Trophoblast cell (in vitro differentiated cells and primary cell): ENCODE data around the gene CSNK2B.

Experiments
- DNase-seq, 2 donors: peaks; one replicate each; pipeline ENCODE4 v3.0.0-alpha.2; 2016
- H2AFZ ChIP-seq: 2 replicates; pipeline ENCODE4 v1.6.1; 2013; ENCODE audit warnings: low read length, moderate library complexity, mild to moderate bottlenecking; ENCODE audit not compliant: insufficient read depth, poor library complexity
- H2AK5ac ChIP-seq: 2 replicates; pipeline ENCODE4 v1.6.1; 2013; ENCODE audit warnings: mild to moderate bottlenecking, low read length
- H2BK120ac ChIP-seq: 2 replicates; pipeline ENCODE4 v1.6.1; 2013; ENCODE audit warnings: low read length, mild to moderate bottlenecking, moderate library complexity; ENCODE audit not compliant: insufficient read depth, poor library complexity
- H2BK12ac ChIP-seq: 2 replicates; pipeline ENCODE4 v1.6.1; 2013; ENCODE audit warnings: mild to moderate bottlenecking, low read length, moderate library complexity
- H2BK5ac ChIP-seq: 2 replicates; pipeline ENCODE4 v1.6.1; 2013; ENCODE audit warnings: low read length, low read depth, moderate library complexity, mild to moderate bottlenecking; ENCODE audit not compliant: poor library complexity
- H3K14ac ChIP-seq: 2 replicates; pipeline ENCODE4 v1.6.1; 2013; ENCODE audit warnings: mild to moderate bottlenecking, low read length
- H3K18ac ChIP-seq: 2 replicates; pipeline ENCODE4 v1.6.1; 2013; ENCODE audit warnings: mild to moderate bottlenecking, low read length
- H3K23ac ChIP-seq: 2 replicates; pipeline ENCODE4 v1.6.1; 2013; ENCODE audit warnings: low read length
- H3K27ac ChIP-seq: 2 replicates; pipeline ENCODE4 v1.5.1; 2013; ENCODE audit warnings: low read depth, mild to moderate bottlenecking, inconsistent platforms, low read length, moderate library complexity
- H3K27me3 ChIP-seq: 2 replicates; pipeline ENCODE4 v1.6.1; 2013; ENCODE audit warnings: inconsistent platforms, mild to moderate bottlenecking, low read length, moderate library complexity; ENCODE audit not compliant: insufficient read depth
- H3K36me3 ChIP-seq, 2 experiments: 1 replicate in 1 of 2; 2 replicates in 1 of 2; pipeline ENCODE4 v1.6.1; 2013; ENCODE audit warnings: low read length in 2 of 2, mild to moderate bottlenecking in 2 of 2, moderate library complexity in 1 of 2; ENCODE audit not compliant: insufficient read depth in 2 of 2, control insufficient read depth in 1 of 2
- H3K4ac ChIP-seq: 2 replicates; pipeline ENCODE4 v1.6.1; 2013; ENCODE audit warnings: low read depth, mild to moderate bottlenecking, low read length, moderate library complexity
- H3K4me1 ChIP-seq, 2 experiments: 1 replicate in 1 of 2; 2 replicates in 1 of 2; pipeline ENCODE4 v1.6.1; 2013; ENCODE audit warnings: low read length in 2 of 2, mild to moderate bottlenecking in 2 of 2, moderate library complexity in 1 of 2; ENCODE audit not compliant: insufficient read depth in 2 of 2, control insufficient read depth in 1 of 2
- H3K4me2 ChIP-seq: 2 replicates; pipeline ENCODE4 v1.6.1; 2013; ENCODE audit warnings: inconsistent platforms, mild to moderate bottlenecking, low read length, moderate library complexity
- H3K4me3 ChIP-seq: 2 replicates; pipeline ENCODE4 v1.5.1; 2013; ENCODE audit warnings: mild to moderate bottlenecking, low read depth, low read length, inconsistent platforms
- H3K79me1 ChIP-seq: one replicate; pipeline ENCODE4 v1.6.1; 2013; ENCODE audit warnings: low read length
- H3K79me2 ChIP-seq: 2 replicates; pipeline ENCODE4 v1.6.1; 2013; ENCODE audit warnings: low read length, mild to moderate bottlenecking; ENCODE audit not compliant: control insufficient read depth, insufficient read depth, poor library complexity
- H3K9ac ChIP-seq: 2 replicates; pipeline ENCODE4 v1.6.1; 2013; ENCODE audit warnings: mild to moderate bottlenecking, low read length
- H3K9me3 ChIP-seq: 2 replicates; pipeline ENCODE4 v1.6.1; 2013; ENCODE audit warnings: low read depth, mild to moderate bottlenecking, control low read depth, inconsistent platforms, low read length; ENCODE audit not compliant: insufficient read depth
- H4K12ac ChIP-seq: 2 replicates; pipeline ENCODE4 v1.6.1; 2013; ENCODE audit warnings: low read depth, mild to moderate bottlenecking, low read length, moderate library complexity
- H4K8ac ChIP-seq: 2 replicates; pipeline ENCODE4 v1.6.1; 2013; ENCODE audit warnings: low read depth, mild to moderate bottlenecking, low read length, moderate library complexity
- H4K91ac ChIP-seq: one replicate; pipeline ENCODE4 v1.6.1; 2013; ENCODE audit warnings: low read depth, mild to moderate bottlenecking, low read length, moderate library complexity
- WGBS: extraction: QIAGEN DNeasy Blood & Tissue Kit; methylation state at CpG from one replicate; pipeline ENCODE4 v1.1.7; 2013; ENCODE audit warnings: missing lambda C conversion rate; ENCODE audit not compliant: insufficient read length, insufficient coverage; ENCODE audit errors: extremely low coverage; 5-methylcytosine and 5-hydroxymethylcytosine counted together

Gene CSNK2B

DNA sequence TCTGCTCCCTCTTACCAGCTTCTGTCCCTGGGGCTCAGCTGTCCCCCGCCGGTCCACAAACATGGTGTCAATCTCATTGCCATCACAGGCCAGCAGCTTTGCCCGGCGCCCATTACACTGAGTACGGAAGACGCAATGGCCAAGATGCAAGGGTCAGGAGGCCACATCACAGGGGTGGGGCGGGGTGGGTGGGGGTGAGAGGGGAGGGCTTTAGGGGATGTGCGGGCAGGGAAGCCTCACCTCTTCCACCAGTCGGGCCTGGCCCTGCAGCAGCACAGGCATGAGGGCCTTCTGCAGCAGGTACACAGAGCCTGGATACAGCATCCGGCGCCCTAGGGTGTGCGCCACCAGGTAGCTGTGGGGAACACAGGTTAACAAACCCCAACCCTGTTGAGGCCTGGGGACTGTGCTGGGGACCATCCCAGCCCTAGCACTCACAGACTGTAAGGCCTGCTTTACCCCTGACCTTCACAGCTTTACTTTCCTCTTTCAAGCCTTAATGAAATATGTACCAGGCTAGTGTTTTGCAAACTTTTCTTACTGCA, 25.8 kb downstream of the CSNK2B start:
- Histone ChIP-seq H3K14ac (no peak overlapping the region), H3K79me1 (peaks cover 13% of the 10 kb centered on the region), H3K27me3 (no peaks in the 10 kb centered on the region), H2BK5ac (no peak overlapping the region), H3K9me3 (no peaks in the 10 kb centered on the region), H2AFZ (no peak overlapping the region), H3K4me3 (no peak overlapping the region), H4K91ac (no peak overlapping the region), H2AK5ac (no peak overlapping the region), H3K4me2 (no peak overlapping the region), H3K4me1 (peaks cover 11 to 14% of the 10 kb centered on the region in 2 experiments), H2BK12ac (no peak overlapping the region), H3K4ac (no peak overlapping the region), H3K18ac (no peak overlapping the region), H3K36me3 (peaks cover 64 to 67% of the 10 kb centered on the region in 2 experiments), H3K9ac (no peak overlapping the region), H3K23ac (no peak overlapping the region), H4K8ac (no peak overlapping the region), H4K12ac (no peak overlapping the region), H3K79me2 (no peaks in the 10 kb centered on the region), H2BK120ac (no peak overlapping the region), H3K27ac (no peak overlapping the region)
- no CpG with 5 or more reads among the region's 12 CpGs for WGBS
- no peak for DNase-seq

DNA sequence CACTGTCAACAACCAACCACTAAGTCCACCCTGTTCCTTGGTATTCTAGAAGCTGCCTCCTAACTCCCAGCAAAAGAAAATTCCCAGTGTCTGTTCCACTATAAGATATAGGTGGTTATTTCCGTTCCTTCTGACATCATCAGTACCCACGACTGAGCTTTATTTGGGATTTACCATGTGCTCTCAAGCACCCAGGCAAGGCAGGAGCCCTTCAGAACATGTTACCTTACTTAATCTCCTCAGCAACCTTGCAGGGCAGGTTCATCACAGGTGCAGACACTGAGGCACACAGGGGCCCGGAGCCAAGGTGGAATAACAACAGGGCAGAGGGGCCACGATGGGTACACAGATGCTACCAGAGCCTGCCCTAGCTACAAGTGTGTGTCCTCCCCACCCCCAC, 26.5 kb downstream of the CSNK2B start:
- no peaks in the 10 kb centered on the region for H3K9me3 ChIP-seq
- no peak overlapping the region for H4K12ac ChIP-seq
- WGBS: no CpG with 5 or more reads among the region's 4 CpGs
- H3K27ac ChIP-seq: no peak overlapping the region
- no peaks in the 10 kb centered on the region for H3K27me3 ChIP-seq
- H3K23ac ChIP-seq: no peak overlapping the region
- no peak overlapping the region for H3K4me2 ChIP-seq
- no peak for DNase-seq
- no peak overlapping the region for H3K9ac ChIP-seq
- H2BK120ac ChIP-seq: no peak overlapping the region
- H3K36me3 ChIP-seq: peaks cover 61 to 65% of the 10 kb centered on the region in 2 experiments
- H4K8ac ChIP-seq: no peak overlapping the region
- H3K4me1 ChIP-seq: peaks cover 11 to 15% of the 10 kb centered on the region in 2 experiments
- no peaks in the 10 kb centered on the region for H3K79me2 ChIP-seq
- no peak overlapping the region for H4K91ac ChIP-seq
- no peak overlapping the region for H3K4ac ChIP-seq
- H2BK5ac ChIP-seq: no peak overlapping the region
- H3K18ac ChIP-seq: no peak overlapping the region
- H3K4me3 ChIP-seq: no peak overlapping the region
- no peak overlapping the region for H2AK5ac ChIP-seq
- H3K79me1 ChIP-seq: peaks cover 13% of the 10 kb centered on the region
- H2BK12ac ChIP-seq: no peak overlapping the region
- H2AFZ ChIP-seq: no peak overlapping the region
- no peak overlapping the region for H3K14ac ChIP-seq

DNA sequence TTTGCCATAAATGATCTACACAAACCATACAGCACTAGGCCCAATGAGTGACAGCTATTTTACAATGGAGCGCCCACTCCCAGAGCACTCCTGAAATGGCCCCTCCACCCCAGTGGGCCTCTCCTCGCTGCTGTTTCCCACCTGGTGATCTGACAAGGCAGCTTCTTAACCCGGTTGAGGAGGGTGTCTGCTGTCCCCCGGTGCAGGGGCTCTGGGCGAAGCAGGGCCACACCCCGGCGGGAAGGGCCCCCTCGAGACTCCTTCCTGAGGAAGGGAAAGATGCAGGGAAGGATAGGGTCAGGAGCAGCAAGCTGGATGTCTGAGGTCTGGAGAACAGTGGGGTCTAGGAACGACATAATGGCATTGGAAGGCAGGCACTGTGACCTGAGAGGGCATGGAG, 27.0 kb downstream of the CSNK2B start:
- Histone ChIP-seq H3K27me3 (no peaks in the 10 kb centered on the region), H4K8ac (no peak overlapping the region), H4K91ac (no peak overlapping the region), H3K14ac (no peak overlapping the region), H2BK12ac (no peak overlapping the region), H3K18ac (no peak overlapping the region), H4K12ac (no peak overlapping the region), H3K4me1 (peaks cover 11 to 15% of the 10 kb centered on the region in 2 experiments), H3K4ac (no peak overlapping the region), H3K9me3 (no peaks in the 10 kb centered on the region), H3K23ac (no peak overlapping the region), H3K9ac (no peak overlapping the region), H3K27ac (no peak overlapping the region), H3K79me2 (no peaks in the 10 kb centered on the region), H3K4me3 (no peak overlapping the region), H3K79me1 (peaks cover 13% of the 10 kb centered on the region), H2AK5ac (no peak overlapping the region), H3K36me3 (peaks cover 58 to 59% of the 10 kb centered on the region in 2 experiments), H2AFZ (no peak overlapping the region), H2BK5ac (no peak overlapping the region), H3K4me2 (no peak overlapping the region), H2BK120ac (no peak overlapping the region)
- no CpG with 5 or more reads among the region's 9 CpGs for WGBS
- no peak for DNase-seq

DNA sequence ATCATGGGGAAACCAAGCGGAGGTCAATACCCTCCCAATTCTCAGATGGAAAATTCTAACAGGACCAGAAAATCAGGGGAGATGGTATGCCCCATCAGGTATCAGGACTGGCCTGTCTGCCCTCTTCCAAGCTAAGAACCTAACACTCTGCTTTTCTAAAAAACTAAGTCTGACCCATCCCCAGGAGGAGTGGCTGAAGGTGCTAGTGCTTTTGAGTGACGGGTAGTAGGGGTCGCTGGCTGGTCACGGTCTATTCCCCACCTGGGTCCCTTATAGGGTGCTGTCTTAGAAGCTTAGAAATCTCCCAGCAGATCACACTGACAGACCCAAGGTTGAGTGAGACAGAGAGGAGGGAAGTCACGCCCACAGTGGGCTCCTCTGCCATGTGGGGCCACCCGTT, 27.7 kb downstream of the CSNK2B start:
- WGBS: no CpG with 5 or more reads among the region's 6 CpGs
- H3K9me3 ChIP-seq: no peaks in the 10 kb centered on the region
- no peak overlapping the region for H3K4me3 ChIP-seq
- H2BK12ac ChIP-seq: no peak overlapping the region
- H3K36me3 ChIP-seq: peaks cover 51 to 53% of the 10 kb centered on the region in 2 experiments
- no peak overlapping the region for H4K12ac ChIP-seq
- H3K27ac ChIP-seq: no peak overlapping the region
- no peak overlapping the region for H3K14ac ChIP-seq
- no peak overlapping the region for H3K4ac ChIP-seq
- no peak overlapping the region for H2AK5ac ChIP-seq
- no peak overlapping the region for H3K23ac ChIP-seq
- no peaks in the 10 kb centered on the region for H3K27me3 ChIP-seq
- no peak overlapping the region for H4K8ac ChIP-seq
- no peak overlapping the region for H2AFZ ChIP-seq
- no peak overlapping the region for H2BK5ac ChIP-seq
- H4K91ac ChIP-seq: no peak overlapping the region
- no peak overlapping the region for H3K9ac ChIP-seq
- no peak for DNase-seq
- peaks cover 11 to 15% of the 10 kb centered on the region in 2 experiments for H3K4me1 ChIP-seq
- no peak overlapping the region for H3K4me2 ChIP-seq
- no peak overlapping the region for H2BK120ac ChIP-seq
- no peak overlapping the region for H3K18ac ChIP-seq
- peaks cover 13% of the 10 kb centered on the region for H3K79me1 ChIP-seq
- no peaks in the 10 kb centered on the region for H3K79me2 ChIP-seq
